H1 (cell line): Measurements from ENCODE around the gene FLRT1. TPM values are rescaled to one million over a fixed set of nuclear protein-coding genes. Genes with fewer than 3 reads are reported as not detected.

Experiments
- CTCF ChIA-PET: fragments of 300-600 bp; sonication (Branson Sonifier 250); formaldehyde crosslinking; loops from one replicate; lab custom pipeline; 2021; ENCODE audit not compliant: partially characterized antibody; lab: Charles Lee
- POLR2A ChIA-PET: fragments of 300-600 bp; sonication (Branson Sonifier 250); formaldehyde crosslinking; loops from one replicate; lab custom pipeline; 2021; ENCODE audit warnings: inconsistent platforms; ENCODE audit not compliant: partially characterized antibody; lab: Charles Lee
- DNase-seq, 2 experiments: peaks; one replicate each; pipeline versions ENCODE4 v3.0.0 to v3.0.0-alpha.2; 2010 to 2022; ENCODE audit warnings: low spot score in 2 of 2, low read depth in 1 of 2, mixed read lengths in 1 of 2
- FAIRE-seq: peaks from 2 replicates; lab custom pipeline; 2011; peaks lifted over from hg19 to GRCh38; lab: Jason Lieb, UNC
- H2AFZ ChIP-seq: 2 replicates; pipeline ENCODE4 v1.8.1; 2012; ENCODE audit warnings: low read length, inconsistent platforms
- H2AK5ac ChIP-seq: 2 replicates; pipeline ENCODE4 v1.6.1; 2013; ENCODE audit warnings: low read depth, low read length
- H2BK120ac ChIP-seq: replicated peaks from 2 replicates; pipeline ENCODE3; 2013; ENCODE audit warnings: low read depth, low read length, inconsistent platforms
- H2BK12ac ChIP-seq: 2 replicates; pipeline ENCODE4 v1.6.1; 2013; ENCODE audit warnings: low read depth, low read length
- H2BK15ac ChIP-seq: 2 replicates; pipeline ENCODE4 v1.6.1; 2013; ENCODE audit warnings: low read length
- H2BK20ac ChIP-seq: 2 replicates; pipeline ENCODE4 v1.6.1; 2013; ENCODE audit warnings: low read length
- H2BK5ac ChIP-seq: 2 replicates; pipeline ENCODE4 v1.6.1; 2013; ENCODE audit warnings: low read depth, low read length
- H3K14ac ChIP-seq: 2 replicates; pipeline ENCODE4 v1.6.1; 2013; ENCODE audit warnings: inconsistent platforms; ENCODE audit not compliant: insufficient read length
- H3K18ac ChIP-seq: 2 replicates; pipeline ENCODE4 v1.6.1; 2013; ENCODE audit warnings: low read length; ENCODE audit errors: extremely low read depth
- H3K23ac ChIP-seq: 2 replicates; pipeline ENCODE4 v1.6.1; 2013; ENCODE audit warnings: inconsistent platforms; ENCODE audit not compliant: insufficient read length
- H3K23me2 ChIP-seq: 2 replicates; pipeline ENCODE4 v1.6.1; 2013; ENCODE audit warnings: low read depth, low read length
- H3K27ac ChIP-seq: 2 replicates; pipeline ENCODE4 v1.6.1; 2011; ENCODE audit warnings: low read depth, low read length, inconsistent platforms
- H3K27me3 ChIP-seq, 4 experiments: replicated peaks in 1 of 4; 1 replicate in 1 of 4; 2 replicates in 3 of 4; pipeline versions ENCODE4 v1.6.1 to v1.8.1; 2011 to 2013; ENCODE audit warnings: low read length in 3 of 4, mild to moderate bottlenecking in 3 of 4, inconsistent platforms in 2 of 4, mixed read lengths in 2 of 4, moderate library complexity in 1 of 4; ENCODE audit not compliant: control insufficient read depth in 3 of 4, insufficient read depth in 3 of 4; ENCODE audit errors: extremely low read depth in 1 of 4
- H3K36me3 ChIP-seq, 4 experiments: 2 replicates each; pipeline versions ENCODE4 v1.6.1 to v1.8.1; 2011 to 2013; ENCODE audit warnings: mild to moderate bottlenecking in 4 of 4, low read length in 3 of 4, moderate library complexity in 2 of 4, control low read depth in 1 of 4, inconsistent platforms in 1 of 4; ENCODE audit not compliant: insufficient read depth in 4 of 4, control insufficient read depth in 2 of 4
- H3K4ac ChIP-seq: replicated peaks from 2 replicates; pipeline ENCODE3; 2013; ENCODE audit warnings: low read length, low read depth, mixed read lengths, inconsistent platforms; ENCODE audit not compliant: insufficient read length
- H3K4me1 ChIP-seq, 4 experiments: replicated peaks in 1 of 4; 1 replicate in 1 of 4; 2 replicates in 3 of 4; pipeline versions ENCODE4 v1.6.1 to v1.8.1; 2011 to 2013; ENCODE audit warnings: low read length in 3 of 4, inconsistent platforms in 2 of 4, mixed read lengths in 1 of 4; ENCODE audit not compliant: insufficient read depth in 4 of 4, control insufficient read depth in 3 of 4
- H3K4me2 ChIP-seq, 2 experiments: 2 replicates each; pipeline versions ENCODE4 v1.6.1 to v1.8.1; 2011 to 2013; ENCODE audit warnings: low read depth in 2 of 2, low read length in 2 of 2, control low read depth in 1 of 2, inconsistent platforms in 1 of 2, mild to moderate bottlenecking in 1 of 2; ENCODE audit not compliant: insufficient read depth in 1 of 2
- H3K4me3 ChIP-seq, 4 experiments: fragments of 200-600, 300-600 bp in 1 of 4; sonication (generic), shearing (Covaris generic), sonication (Bioruptor Twin) in 1 of 4; 2 replicates each; pipeline versions ENCODE4 v1.5.1 to v1.8.1; 2011 to 2016; ENCODE audit warnings: low read length in 4 of 4, low read depth in 3 of 4, control low read depth in 2 of 4, inconsistent platforms in 2 of 4, mild to moderate bottlenecking in 2 of 4, mixed read lengths in 1 of 4, moderate library complexity in 1 of 4; ENCODE audit not compliant: insufficient read depth in 2 of 4; ENCODE audit errors: extremely low read depth in 1 of 4
- H3K56ac ChIP-seq: replicated peaks from 2 replicates; pipeline ENCODE3; 2013; ENCODE audit warnings: low read depth, mild to moderate bottlenecking, mixed read lengths, low read length, inconsistent platforms; ENCODE audit not compliant: insufficient read length
- H3K79me1 ChIP-seq: 2 replicates; pipeline ENCODE4 v1.6.1; 2013; ENCODE audit warnings: low read depth, low read length, control low read depth
- H3K79me2 ChIP-seq, 2 experiments: 2 replicates each; pipeline versions ENCODE4 v1.6.1 to v1.8.1; 2012 to 2013; ENCODE audit warnings: low read length in 2 of 2, mild to moderate bottlenecking in 2 of 2, inconsistent platforms in 1 of 2; ENCODE audit not compliant: insufficient read depth in 2 of 2, control insufficient read depth in 1 of 2
- H3K9ac ChIP-seq, 4 experiments: replicated peaks in 1 of 4; 1 replicate in 1 of 4; 2 replicates in 3 of 4; pipeline versions ENCODE4 v1.6.1 to v1.8.1; 2011 to 2013; ENCODE audit warnings: low read depth in 3 of 4, low read length in 3 of 4, control low read depth in 2 of 4, mild to moderate bottlenecking in 2 of 4, moderate library complexity in 2 of 4, inconsistent platforms in 1 of 4; ENCODE audit errors: extremely low read depth in 1 of 4
- H3K9me3 ChIP-seq, 2 experiments: 2 replicates each; pipeline versions ENCODE4 v1.6.1 to v1.8.1; 2012 to 2013; ENCODE audit warnings: mild to moderate bottlenecking in 2 of 2, moderate library complexity in 2 of 2, control low read depth in 1 of 2, inconsistent platforms in 1 of 2, low read depth in 1 of 2, low read length in 1 of 2, mixed read lengths in 1 of 2; ENCODE audit not compliant: insufficient read depth in 2 of 2
- H4K20me1 ChIP-seq, 2 experiments: replicated peaks in 1 of 2; 2 replicates each; pipeline versions ENCODE3 to v1.8.1; 2011 to 2013; ENCODE audit warnings: inconsistent platforms in 2 of 2, low read length in 2 of 2, mild to moderate bottlenecking in 1 of 2; ENCODE audit not compliant: insufficient read depth in 2 of 2, control insufficient read depth in 1 of 2
- H4K5ac ChIP-seq: 2 replicates; pipeline ENCODE4 v1.6.1; 2013; ENCODE audit warnings: low read length, low read depth, mixed read lengths, inconsistent platforms; ENCODE audit not compliant: insufficient read length
- H4K8ac ChIP-seq: 2 replicates; pipeline ENCODE4 v1.8.0; 2013; ENCODE audit warnings: mild to moderate bottlenecking, moderate library complexity, low read length, inconsistent platforms; ENCODE audit not compliant: insufficient read depth; ENCODE audit errors: extremely low read depth
- H4K91ac ChIP-seq: replicated peaks from 2 replicates; pipeline ENCODE3; 2013; ENCODE audit warnings: low read length, mixed read lengths, inconsistent platforms; ENCODE audit not compliant: insufficient read length
- ASH2L ChIP-seq: fragments of 200-600, 300-600 bp; sonication (generic); IDR thresholded peaks from one replicate; pipeline ENCODE4 v1.7.1; 2017; ENCODE audit warnings: low read length
- ATF2 ChIP-seq: IDR thresholded peaks from 2 replicates; pipeline ENCODE4 v1.6.1; 2012; ENCODE audit warnings: low read length, inconsistent platforms
- ATF3 ChIP-seq: IDR thresholded peaks from 2 replicates; pipeline ENCODE4 v1.6.1; 2011; ENCODE audit warnings: low read depth, mild to moderate bottlenecking, low read length; ENCODE audit not compliant: insufficient read depth
- CBX8 ChIP-seq: fragments of 300-800, 300-1000 bp; sonication (generic); IDR thresholded peaks from 2 replicates; pipeline ENCODE4 v1.7.1; 2016; ENCODE audit warnings: low read depth, low read length, borderline replicate concordance
- CREB1 ChIP-seq: IDR thresholded peaks from 2 replicates; pipeline ENCODE4 v1.6.1; 2012; ENCODE audit warnings: inconsistent platforms
- FOSL1 ChIP-seq: IDR thresholded peaks from 2 replicates; pipeline ENCODE4 v1.6.1; 2011; ENCODE audit warnings: mild to moderate bottlenecking, low read depth, low read length, moderate library complexity; ENCODE audit not compliant: insufficient read depth
- HDAC2 ChIP-seq, 2 experiments: fragments of 300-600 bp in 1 of 2; sonication (generic) in 1 of 2; IDR thresholded peaks; 2 replicates each; pipeline ENCODE4 v1.6.1; 2011 to 2012; ENCODE audit warnings: low read depth in 2 of 2, low read length in 2 of 2, mild to moderate bottlenecking in 2 of 2, moderate library complexity in 2 of 2, borderline replicate concordance in 1 of 2, inconsistent platforms in 1 of 2
- NRF1 ChIP-seq: IDR thresholded peaks from 2 replicates; pipeline ENCODE4 v1.6.1; 2011; ENCODE audit warnings: mild to moderate bottlenecking, low read depth, low read length, improper control_type of control experiment
- SIX5 ChIP-seq: IDR thresholded peaks from 2 replicates; pipeline ENCODE4 v1.6.1; 2011; ENCODE audit warnings: mild to moderate bottlenecking, low read depth, low read length
- SP2 ChIP-seq: IDR thresholded peaks from 2 replicates; pipeline ENCODE4 v1.6.1; 2012; ENCODE audit warnings: mild to moderate bottlenecking, low read length, inconsistent platforms
- SUZ12 ChIP-seq: fragments of 200-600 bp; sonication (generic); IDR thresholded peaks from 2 replicates; pipeline ENCODE4 v1.6.1; 2012; ENCODE audit warnings: mild to moderate bottlenecking, inconsistent platforms, low read length, moderate library complexity, mixed read lengths
- TCF12 ChIP-seq: IDR thresholded peaks from 2 replicates; pipeline ENCODE4 v1.6.1; 2011; ENCODE audit warnings: low read depth, mild to moderate bottlenecking, low read length
- WGBS, 2 experiments: shearing (Covaris generic) in 1 of 2; methylation state at CpG; one replicate each; pipeline versions ENCODE4 v1.1.6 to v1.1.7; 2013 to 2015; ENCODE audit warnings: low lambda C conversion rate in 2 of 2, mixed read lengths in 2 of 2, inconsistent platforms in 1 of 2, low coverage in 1 of 2, missing lambda C conversion rate in 1 of 2; ENCODE audit not compliant: insufficient replicate concordance in 2 of 2, insufficient coverage in 1 of 2, insufficient read length in 1 of 2; ENCODE audit errors: extremely low coverage in 1 of 2, missing lambda C conversion rate in 1 of 2; 5-methylcytosine and 5-hydroxymethylcytosine counted together
- polyA plus RNA-seq, 7 experiments: library from polyadenylated mRNA; depleted of rRNA in 3 of 7; stranded (reverse) in 5 of 7; unstranded in 2 of 7; fragments of >200 nt in 5 of 7; fragments of 200-250 nt in 2 of 7; gene quantifications; 1 replicate in 5 of 7; 2 replicates in 1 of 7; 4 replicates in 1 of 7; pipeline versions ENCODE4 v1.2.1 to v1.2.3, GENCODE V29; 2011 to 2013; ENCODE audit warnings: missing spikeins in 2 of 7, mixed read lengths in 2 of 7
- total RNA-seq: library from RNA; stranded (reverse); fragmentation: NEBNext Ultra II Directional; extraction: Animal tissue kit (Norgen Biotek cat#: 25700); gene quantifications from 2 replicates; pipeline ENCODE4 v1.2.1, GENCODE V29; 2021

The FLRT1 gene
- total and polyA plus RNA-seq, 2 of the 8 experiments (the other 6 are each of a cell fraction or from before 2014, with no cell fraction given), result 0.14 to 0.28 TPM

- Histone ChIP-seq H3K4ac (no peak overlapping the region), H3K9ac (no peak overlapping the region), H3K18ac (no peak overlapping the region), H2BK20ac (no peak overlapping the region), H2BK12ac (no peak overlapping the region), H3K4me3 (no peak overlapping the region), H3K36me3 (no peaks in the 10 kb centered on the region), H4K5ac (no peak overlapping the region), H3K4me1 (peaks cover 0 to 5% (median 3%) of the 10 kb centered on the region in 4 experiments; a peak in 4 of 7 replicates), H3K23ac (no peak overlapping the region), H4K91ac (no peak overlapping the region), H2BK15ac (no peak overlapping the region), H2AK5ac (no peak overlapping the region), H4K20me1 (peaks cover 9 to 29% of the 10 kb centered on the region in 2 experiments), H3K27me3 (peaks cover 19 to 84% (median 63%) of the 10 kb centered on the region in 4 experiments), H3K79me2 (no peaks in the 10 kb centered on the region), H3K9me3 (no peaks in the 10 kb centered on the region), H2AFZ (no peak overlapping the region), H3K4me2 (no peak overlapping the region), H2BK5ac (no peak overlapping the region), H3K56ac (no peak overlapping the region), H3K27ac (no peak overlapping the region), H3K23me2 (no peaks in the 10 kb centered on the region), H4K8ac (no peak overlapping the region), H3K14ac (no peak overlapping the region), H3K79me1 (peaks cover 2% of the 10 kb centered on the region; the same call in 1 of the 2 replicates), H2BK120ac (no peak overlapping the region)
- CTCF ChIA-PET, result interaction anchor here (1.1 to 21.2 kb wide), 3 partner anchors 20 to 103 kb away, joined by 3 to 291 read pairs (median 9); no protein-coding TSS in a partner anchor
- POLR2A ChIA-PET, result interaction anchor here (1.0 to 1.5 kb wide), 2 partner anchors 14 to 67 kb away, joined by 3 read pairs; no protein-coding TSS in a partner anchor
- WGBS, 2 experiments, result 83% methylated on average over 5 of the region's 5 CpGs; no CpG with 5 or more reads in 1 of the 2 experiments
- no peak for DNase-seq
- no peak for FAIRE-seq
- TF ChIP-seq NRF1 (no peak), CREB1 (no peak), ATF3 (no peak), SUZ12 (no peak), ATF2 (no peak), SIX5 (no peak), SP2 (no peak), HDAC2 (IDR thresholded peaks at IDR 0.05; ENCODE audit: borderline replicate concordance in 1 of 2, low read depth in 2 of 2, low read length in 2 of 2) (no peak), ASH2L (no peak), FOSL1 (no peak), CBX8 (no peak), TCF12 (no peak)
These were observed 7.8 kb downstream of the FLRT1 start for GRCh38 chr11:64043545-64043944.
